GM21528 (cell line): ENCODE data around the gene TRAPPC3.
"Not testable (repeated sequence)": the region's sequence is repeated elsewhere in the genome, so short reads cannot be mapped to it uniquely, and the experiment has no call there.

ENCODE experiments used
- ATAC-seq: cut with Tn5 transposase; IDR thresholded peaks from one replicate; pipeline ENCODE4 v1.9.1; 2021; ENCODE audit warnings: mild to moderate bottlenecking, moderate library complexity; ENCODE audit not compliant: unreplicated experiment, low FRiP score

Gene TRAPPC3

GRCh38 chr1:36149237-36149972, at the start of gene TRAPPC3:
Gene TRAPPC3, minus strand, starts transcription at chr1:36149486. Its CDS starts 108 bp downstream, at chr1:36149378.
- peak; percentile 88 for ATAC-seq

GRCh38 chr1:36198641-36199040, 49.4 kb upstream of the TRAPPC3 start:
- ATAC-seq, result no peak

- ATAC-seq, result not testable (repeated sequence)
Measured at GRCh38 chr1:36196805-36197204, 47.5 kb upstream of the TRAPPC3 start.

- ATAC-seq, result no peak
Measured at GRCh38 chr1:36187800-36188593, 38.7 kb upstream of the TRAPPC3 start.

- ATAC-seq, result no peak
Measured at GRCh38 chr1:36183309-36183856, 34.1 kb upstream of the TRAPPC3 start.

GRCh38 chr1:36182734-36183133, 33.4 kb upstream of the TRAPPC3 start:
- no peak for ATAC-seq

GRCh38 chr1:36179220-36179600, 29.9 kb upstream of the TRAPPC3 start:
- no peak for ATAC-seq

- ATAC-seq, result no peak
Measured at GRCh38 chr1:36178471-36179219, 29.4 kb upstream of the TRAPPC3 start.

GRCh38 chr1:36177589-36178431, 28.5 kb upstream of the TRAPPC3 start:
- no peak for ATAC-seq

- no peak for ATAC-seq
Measured at GRCh38 chr1:36176106-36176949, 27.0 kb upstream of the TRAPPC3 start.

- ATAC-seq, result no peak
Measured at GRCh38 chr1:36175137-36176095, 26.1 kb upstream of the TRAPPC3 start.

GRCh38 chr1:36174713-36175112, 25.4 kb upstream of the TRAPPC3 start:
- no peak for ATAC-seq

GRCh38 chr1:36172983-36173382, 23.7 kb upstream of the TRAPPC3 start:
- no peak for ATAC-seq

GRCh38 chr1:36172017-36172747, 22.9 kb upstream of the TRAPPC3 start:
- no peak for ATAC-seq

- ATAC-seq, result no peak
Measured at GRCh38 chr1:36170643-36171412, 21.5 kb upstream of the TRAPPC3 start.

GRCh38 chr1:36168514-36168913, 19.2 kb upstream of the TRAPPC3 start:
- ATAC-seq, result no peak
